B cell (primary cell): ENCODE data around the gene RXFP1.

Source experiments
- CTCF ChIP-seq: fragments of 200-600 bp; IDR thresholded peaks from one replicate; pipeline ENCODE4 v1.8.0; 2022; ENCODE audit warnings: antibody characterized with exemption, mild to moderate bottlenecking
- EZH2 ChIP-seq: IDR thresholded peaks from 2 replicates; pipeline ENCODE4 v1.6.1; 2012; ENCODE audit warnings: borderline replicate concordance, low read depth, mild to moderate bottlenecking, moderate library complexity, low read length; ENCODE audit not compliant: insufficient read depth, poor library complexity, severe bottlenecking

- TF ChIP-seq CTCF: no peak
- TF ChIP-seq EZH2: no peak
Measured at GRCh38 chr4:158571736-158572135, 50.1 kb downstream of the RXFP1 start.
